ENCODE data around the gene CAPN15.

The CAPN15 gene

GRCh38 chr16:525520-526180, 1.9 kb upstream of the CAPN15 start:
- DNase-seq (ENCODE audit: low spot score) = peak; percentile 76

GRCh38 chr16:526181-527014, 1.1 kb upstream of the CAPN15 start:
- peak; percentile 39 for DNase-seq (ENCODE audit: low spot score)

GRCh38 chr16:528111-529011, 849 bp downstream of the CAPN15 start:
- DNase-seq (ENCODE audit: low spot score) = peak; percentile 60

- no peak for DNase-seq (ENCODE audit: low spot score)
These were observed 1.6 kb downstream of the CAPN15 start for GRCh38 chr16:529012-529575.

- no peak for DNase-seq (ENCODE audit: low spot score)
These were observed 2.8 kb downstream of the CAPN15 start for GRCh38 chr16:530111-530817.

- DNase-seq (ENCODE audit: low spot score) = no peak
These were observed 4.1 kb downstream of the CAPN15 start for GRCh38 chr16:531494-532125.

GRCh38 chr16:533391-534123, 6.0 kb downstream of the CAPN15 start:
- DNase-seq (ENCODE audit: low spot score) = no peak

- DNase-seq (ENCODE audit: low spot score) = no peak
These were observed 6.6 kb downstream of the CAPN15 start for GRCh38 chr16:534135-534534.

GRCh38 chr16:534856-535445, 7.4 kb downstream of the CAPN15 start:
- no peak for DNase-seq (ENCODE audit: low spot score)

- peak; percentile 95 for DNase-seq (ENCODE audit: low spot score)
These were observed 8.2 kb downstream of the CAPN15 start for GRCh38 chr16:535446-536405.

- DNase-seq (ENCODE audit: low spot score) = no peak
These were observed 9.2 kb downstream of the CAPN15 start for GRCh38 chr16:536746-537145.

- DNase-seq (ENCODE audit: low spot score) = no peak
These were observed 10.2 kb downstream of the CAPN15 start for GRCh38 chr16:537415-538335.

- no peak for DNase-seq (ENCODE audit: low spot score)
These were observed 12.5 kb downstream of the CAPN15 start for GRCh38 chr16:539901-540530.

- DNase-seq (ENCODE audit: low spot score) = no peak
These were observed 13.3 kb downstream of the CAPN15 start for GRCh38 chr16:540645-541340.

- DNase-seq (ENCODE audit: low spot score) = no peak
These were observed 16.0 kb downstream of the CAPN15 start for GRCh38 chr16:543301-544164.
